Measurements from ENCODE around the gene OR51A7. TPM values are rescaled to one million over a fixed set of nuclear protein-coding genes. Genes with fewer than 3 reads are reported as not detected.
"Not testable (repeated sequence)": the region's sequence is repeated elsewhere in the genome, so short reads cannot be mapped to it uniquely, and the experiment has no call there.

Gene OR51A7
- not detected for polyA plus RNA-seq (2013, experiment 1 of 2; ENCODE audit: insufficient read length)
- polyA plus RNA-seq (2013, experiment 2 of 2; ENCODE audit: insufficient read length), result not detected

DNA sequence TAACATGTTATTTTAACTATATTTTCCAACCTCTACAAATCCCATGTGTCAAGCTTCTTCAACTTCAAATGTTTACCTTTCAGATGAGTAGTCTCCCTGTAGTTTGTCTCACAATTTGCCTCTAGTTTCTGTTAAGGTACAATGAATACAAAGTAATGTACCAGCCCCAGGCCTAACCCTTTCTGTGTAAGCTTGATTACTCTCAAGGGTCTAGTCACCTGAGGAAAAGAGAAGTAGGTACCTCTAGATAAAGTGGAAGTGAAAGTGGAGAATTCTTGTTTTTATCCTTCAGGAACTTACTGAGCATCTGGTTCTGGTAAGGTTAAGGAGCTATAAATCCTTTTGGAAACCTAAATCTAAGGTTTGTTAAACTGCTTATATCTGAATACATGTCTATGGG, at the start of gene OR51A7:
Gene OR51A7, plus strand, starts transcription at position 300 of the 400 bp plus-strand sequence. CDS start 3,587 bp downstream, outside the sequence.
- no peak for DNase-seq

GRCh38 chr11:4854286-4854685, 49.3 kb upstream of the OR51A7 start:
- not testable (repeated sequence) for DNase-seq

GRCh38 chr11:4862447-4863236, 40.9 kb upstream of the OR51A7 start:
- no peak for DNase-seq

- no peak for DNase-seq
Measured at GRCh38 chr11:4863876-4864275, 39.7 kb upstream of the OR51A7 start.

GRCh38 chr11:4865855-4866254, 37.7 kb upstream of the OR51A7 start:
- peak; percentile 10 for DNase-seq

- DNase-seq, result no peak
Measured at GRCh38 chr11:4881188-4881587, 22.4 kb upstream of the OR51A7 start.

- peak; percentile 67 for DNase-seq
Measured at GRCh38 chr11:4881860-4882500, 21.6 kb upstream of the OR51A7 start, which contains the start of gene OR51T1. OR51T1 (plus strand) TSS chr11:4881900; CDS start chr11:4881900, 0 bp downstream.

GRCh38 chr11:4882543-4882942, 21.0 kb upstream of the OR51A7 start:
- DNase-seq, result no peak

- DNase-seq, result no peak
Measured at GRCh38 chr11:4884361-4884760, 19.2 kb upstream of the OR51A7 start.

DNA sequence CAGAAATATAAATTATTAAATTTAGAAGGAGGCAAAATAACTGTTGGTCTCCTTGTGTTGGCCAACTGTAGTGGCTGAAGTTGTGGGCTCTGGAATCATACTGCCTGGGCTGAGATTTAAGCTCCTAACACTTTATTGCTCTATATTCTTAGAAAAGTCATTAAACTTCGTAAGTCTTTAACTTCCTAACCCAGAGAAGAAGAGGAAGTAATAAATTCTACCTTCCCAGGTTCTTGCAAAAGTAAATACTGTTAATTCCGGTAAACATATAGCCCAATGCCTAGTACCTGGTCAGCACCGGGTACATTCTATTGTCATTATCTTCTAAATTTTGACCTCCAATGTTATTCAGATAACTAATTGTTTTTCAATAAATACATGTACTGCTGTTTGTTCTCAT, 17.4 kb upstream of the OR51A7 start:
- DNase-seq, result no peak

GRCh38 chr11:4887591-4887990, 16.0 kb upstream of the OR51A7 start:
- no peak for DNase-seq

GRCh38 chr11:4890279-4890678, 13.3 kb upstream of the OR51A7 start:
- no peak for DNase-seq

DNA sequence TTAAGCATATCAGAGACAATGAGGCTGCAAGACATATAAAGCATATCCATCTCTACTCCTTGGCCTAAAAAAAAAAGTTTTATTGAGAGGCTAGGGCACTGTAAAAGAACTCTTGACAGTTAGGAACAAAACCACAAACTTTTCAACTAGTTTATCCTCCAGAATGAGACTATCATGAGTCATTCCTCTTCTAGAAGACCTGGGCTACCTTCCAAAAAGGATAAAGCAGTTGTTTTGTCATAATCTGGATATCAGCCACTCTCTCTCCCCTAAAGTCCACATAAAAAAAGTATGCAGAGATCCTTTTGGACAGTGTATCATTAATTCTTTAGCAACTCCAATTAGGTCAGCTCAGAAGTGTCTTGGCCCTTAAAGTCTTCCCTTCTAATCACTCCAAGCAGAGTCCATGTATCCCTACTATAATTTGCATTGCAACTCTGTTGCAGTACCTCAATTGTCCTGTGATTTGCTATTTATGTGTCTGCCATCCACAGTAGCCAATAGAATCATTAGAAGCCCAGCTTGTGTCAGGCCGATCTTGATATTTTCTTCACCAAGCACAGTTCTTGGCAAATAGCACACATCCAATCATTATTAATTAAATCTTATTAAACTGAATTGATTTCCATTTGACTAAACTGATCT, 11.5 kb upstream of the OR51A7 start:
- DNase-seq, result peak; percentile 92

DNA sequence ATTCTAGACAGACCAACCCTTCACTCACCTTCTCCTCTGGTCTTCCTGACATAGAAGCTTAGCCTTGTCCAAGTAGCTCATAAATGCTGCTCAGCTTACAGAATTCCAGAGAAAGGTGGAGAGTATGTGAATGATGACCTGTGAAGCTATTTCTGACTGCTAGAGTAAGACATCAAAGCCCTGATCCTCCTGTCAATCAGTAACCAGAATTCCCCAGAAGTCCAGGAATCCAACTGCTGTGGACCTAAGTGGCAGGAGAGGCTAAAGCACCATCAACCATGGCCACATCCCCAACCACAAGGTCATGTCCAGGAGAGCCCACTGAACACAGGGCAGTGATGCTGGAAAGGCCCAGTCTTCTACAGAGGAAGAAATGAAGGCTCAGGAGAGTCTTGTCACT, 13.0 kb downstream of the OR51A7 start:
- DNase-seq, result no peak

- DNase-seq, result no peak
Measured at GRCh38 chr11:4919250-4919649, 15.7 kb downstream of the OR51A7 start, which contains the start of gene OR51G2. OR51G2 (minus strand) TSS chr11:4919350; CDS start chr11:4915663, 3,687 bp downstream.

DNA sequence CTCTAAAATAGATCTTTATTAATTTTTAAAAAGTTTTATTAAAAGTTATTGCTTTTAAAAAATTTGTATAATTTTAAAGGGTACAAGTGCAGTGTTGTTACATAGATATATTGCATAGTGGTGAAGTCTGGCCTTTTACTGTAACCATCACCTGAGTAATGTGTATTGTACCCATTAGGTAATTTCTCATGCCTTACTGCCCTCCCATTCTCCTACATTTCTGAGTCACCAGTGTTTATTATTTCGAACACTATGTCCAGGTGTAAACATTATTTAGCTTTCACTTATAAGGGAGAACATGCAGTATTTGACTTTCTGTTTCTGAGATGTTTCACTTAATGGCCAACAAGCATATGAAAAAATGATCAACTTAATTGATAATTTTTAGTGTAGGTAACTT, 18.2 kb downstream of the OR51A7 start:
- DNase-seq, result no peak

GRCh38 chr11:4922304-4922703, 18.7 kb downstream of the OR51A7 start:
- no peak for DNase-seq

GRCh38 chr11:4924239-4924638, 20.7 kb downstream of the OR51A7 start, which contains the start of gene OR51G1:
OR51G1 (minus strand) TSS chr11:4924339; CDS start chr11:4924339, 0 bp downstream.
- no peak for DNase-seq

DNA sequence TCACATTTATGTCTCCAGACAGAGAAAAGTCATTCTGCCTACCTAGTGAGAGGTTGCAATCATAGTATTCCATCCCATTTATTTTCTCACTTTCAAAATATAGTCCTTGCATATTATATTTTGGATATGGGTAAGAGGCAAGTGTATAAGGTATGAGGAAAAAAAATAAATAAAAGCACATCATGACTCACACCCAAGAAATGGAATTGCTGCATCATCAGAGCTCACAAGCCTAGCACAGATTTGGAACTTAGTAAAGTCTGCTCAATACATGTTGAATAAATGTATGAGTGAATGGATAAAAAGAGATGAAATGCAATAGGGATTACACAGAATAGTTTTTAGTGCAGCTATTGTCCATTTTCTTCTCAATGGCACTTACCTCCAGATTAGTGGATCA, 23.0 kb downstream of the OR51A7 start:
- no peak for DNase-seq

GRCh38 chr11:4932751-4933150, 29.2 kb downstream of the OR51A7 start:
- no peak for DNase-seq

GRCh38 chr11:4936745-4937144, 33.2 kb downstream of the OR51A7 start:
- DNase-seq, result no peak

DNA sequence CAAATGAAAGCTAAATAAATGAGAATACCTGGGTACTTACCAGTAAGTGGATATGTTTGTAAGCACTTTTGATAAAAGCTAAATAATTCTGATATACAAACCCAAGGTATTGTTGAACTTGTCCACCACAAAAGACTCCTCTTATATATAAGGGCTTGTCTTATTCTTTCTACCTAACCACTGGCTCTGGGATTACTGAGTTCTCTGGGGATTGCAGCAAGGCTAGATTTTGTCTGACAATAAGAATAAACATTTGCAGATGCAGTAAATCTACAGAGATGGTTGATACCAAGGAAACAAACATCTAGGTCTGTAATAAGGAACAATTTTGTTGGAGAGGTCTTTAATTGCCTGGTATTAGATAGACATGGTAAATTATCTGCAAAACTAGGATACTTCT, 43.9 kb downstream of the OR51A7 start, which contains the start of gene OR51A4:
Gene OR51A4, minus strand, starts transcription at position 101 of the 400 bp plus-strand sequence. CDS start 505 bp downstream, outside the sequence.
- no peak for DNase-seq

GRCh38 chr11:4955613-4956012, 52.0 kb downstream of the OR51A7 start, which contains the start of gene OR51A2:
OR51A2 (minus strand) TSS chr11:4955713; CDS start chr11:4955713, 0 bp downstream.
- DNase-seq, result not testable (repeated sequence)
